Large intestine (tissue), 3 donors: ENCODE results near the gene SNX20. TPM values are rescaled to one million over a fixed set of nuclear protein-coding genes. Genes with fewer than 3 reads are reported as not detected.

Experiments used
- DNase-seq, 2 donors: peaks; one replicate each; pipeline versions ENCODE4 v3.0.0 to v3.0.0-alpha.2; 2013
- H3K27ac ChIP-seq: one replicate; pipeline ENCODE4 v1.5.1; 2013; ENCODE audit warnings: low read length
- H3K27me3 ChIP-seq: 2 replicates; pipeline ENCODE4 v1.6.1; 2013; ENCODE audit warnings: low read length; ENCODE audit not compliant: control insufficient read depth, insufficient read depth
- H3K36me3 ChIP-seq: 2 replicates; pipeline ENCODE4 v1.6.1; 2013; ENCODE audit warnings: low read length; ENCODE audit not compliant: control insufficient read depth, insufficient read depth
- H3K4me1 ChIP-seq: one replicate; pipeline ENCODE4 v1.6.1; 2013; ENCODE audit warnings: low read length; ENCODE audit not compliant: control insufficient read depth, insufficient read depth
- H3K4me3 ChIP-seq: one replicate; pipeline ENCODE4 v1.5.1; 2013; ENCODE audit warnings: low read length
- H3K9me3 ChIP-seq: one replicate; pipeline ENCODE4 v1.6.1; 2013; ENCODE audit warnings: mild to moderate bottlenecking, low read depth, low read length, moderate library complexity; ENCODE audit not compliant: control insufficient read depth
- whole genome bisulfite sequencing: methylation state at CpG from one replicate; pipeline ENCODE4 v1.1.5; 2013; ENCODE audit warnings: low lambda C conversion rate; ENCODE audit not compliant: insufficient coverage; 5-methylcytosine and 5-hydroxymethylcytosine counted together
- polyA plus RNA-seq: library from polyadenylated mRNA; unstranded; fragments of 120-200 nt; gene quantifications from one replicate; pipeline ENCODE4 v1.2.1, GENCODE V29; 2013

SNX20 gene
- polyA plus RNA-seq, 1 donor = 2.1 TPM

DNA sequence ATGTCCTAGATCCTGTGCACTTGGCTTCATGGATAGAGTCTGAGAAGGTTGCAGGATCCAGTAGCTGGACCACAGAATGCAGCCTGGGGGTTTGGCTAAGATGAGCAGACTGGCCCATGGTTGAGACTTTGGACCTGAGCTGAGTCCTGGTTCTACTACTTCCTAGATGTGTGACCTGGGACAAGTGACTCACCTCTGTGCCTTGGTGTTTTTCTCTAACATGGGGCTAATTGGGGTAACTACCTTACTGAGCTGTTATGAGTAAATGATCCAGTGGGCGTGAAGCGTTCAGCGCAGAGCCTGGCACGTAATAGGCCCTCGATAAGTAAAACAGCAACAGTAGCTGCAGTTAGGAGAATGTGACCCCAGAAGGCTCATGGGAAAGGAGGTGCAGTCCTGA is 38.8 kb downstream of the SNX20 start:
- no peak overlapping the region for H3K27ac ChIP-seq
- WGBS = no CpG with 5 or more reads among the region's 5 CpGs
- DNase-seq = no peak

DNA sequence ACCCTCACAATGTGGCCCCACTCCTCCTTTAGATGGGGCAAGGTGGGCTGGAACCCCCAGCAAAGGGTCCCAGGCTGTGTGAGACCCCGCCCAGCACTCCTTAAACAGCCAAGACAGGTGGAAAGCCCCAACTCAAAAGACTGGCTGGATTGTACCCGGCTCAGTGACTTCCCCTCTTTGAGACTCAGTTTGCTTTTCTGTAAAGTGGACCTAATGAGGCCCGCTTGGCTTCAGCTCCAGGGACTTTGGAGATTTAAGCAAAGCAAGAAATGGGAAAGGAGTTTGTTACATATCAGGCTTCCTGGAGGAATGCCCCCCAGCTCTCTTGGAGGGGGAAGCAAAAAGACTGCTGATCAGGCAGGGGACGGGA is 39.3 kb downstream of the SNX20 start:
- no peaks in the 10 kb centered on the region for H3K4me1 ChIP-seq
- no peak overlapping the region for H3K27ac ChIP-seq
- no peaks in the 10 kb centered on the region for H3K9me3 ChIP-seq
- H3K4me3 ChIP-seq = no peak overlapping the region
- H3K27me3 ChIP-seq = peaks cover 3% of the 10 kb centered on the region
- no CpG with 5 or more reads among the region's 4 CpGs for WGBS
- H3K36me3 ChIP-seq = no peaks in the 10 kb centered on the region
- no peak for DNase-seq

More for the DNA sequence above, 38.8 kb downstream of the SNX20 start:
- Histone ChIP-seq H3K4me3 (no peak overlapping the region), H3K36me3 (no peaks in the 10 kb centered on the region), H3K27me3 (peaks cover 3% of the 10 kb centered on the region), H3K9me3 (no peaks in the 10 kb centered on the region), H3K4me1 (no peaks in the 10 kb centered on the region)

DNA sequence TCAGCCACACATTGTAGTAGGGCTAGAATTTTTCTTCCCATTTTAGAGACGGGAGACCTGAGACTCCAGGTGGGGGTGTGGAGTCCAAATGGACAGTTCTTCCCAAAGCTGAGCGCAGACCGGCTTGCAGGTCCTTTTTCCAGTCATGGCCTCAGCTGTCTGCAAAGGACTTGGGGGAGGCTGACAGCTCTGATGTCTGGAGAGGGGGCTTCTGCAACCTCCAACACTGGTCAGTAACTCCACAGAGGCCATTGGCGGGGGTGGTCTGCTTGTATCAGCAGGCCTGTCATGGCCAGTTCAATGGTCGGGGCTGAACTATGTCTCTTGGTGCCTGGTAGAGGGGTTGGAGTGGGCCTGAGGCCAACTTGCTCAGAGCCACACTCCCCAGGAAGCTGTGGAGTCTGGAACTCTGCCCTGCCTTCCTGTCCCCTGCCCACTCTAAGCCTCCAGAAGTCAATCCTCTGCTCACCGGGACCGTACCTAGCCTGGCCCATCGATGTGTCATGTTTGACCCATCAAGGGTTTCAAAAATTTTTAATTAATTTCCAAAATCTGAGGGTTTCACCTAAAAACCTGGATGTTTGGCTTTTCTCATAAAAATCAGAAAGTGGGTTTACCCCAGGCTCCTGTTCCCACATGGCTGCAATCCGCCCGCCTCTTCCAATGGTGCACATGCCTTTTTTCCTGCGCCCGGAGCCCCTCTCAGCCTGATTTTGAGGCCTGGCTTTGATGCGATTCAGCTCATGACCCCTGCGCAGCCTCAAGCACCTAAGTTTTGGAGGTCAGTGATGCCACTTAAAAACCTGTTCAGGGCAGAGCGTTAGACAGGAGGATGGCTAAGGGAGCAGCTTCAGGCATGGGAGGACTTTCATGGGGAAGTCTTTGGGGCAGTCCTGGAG is 39.9 kb downstream of the SNX20 start:
- no peak overlapping the region for H3K4me3 ChIP-seq
- H3K27me3 ChIP-seq = no peaks in the 10 kb centered on the region
- no peaks in the 10 kb centered on the region for H3K4me1 ChIP-seq
- H3K9me3 ChIP-seq = no peaks in the 10 kb centered on the region
- 100% methylated on average over 2 of the region's 15 CpGs for WGBS
- no peak for DNase-seq
- H3K27ac ChIP-seq = no peak overlapping the region
- H3K36me3 ChIP-seq = no peaks in the 10 kb centered on the region

DNA sequence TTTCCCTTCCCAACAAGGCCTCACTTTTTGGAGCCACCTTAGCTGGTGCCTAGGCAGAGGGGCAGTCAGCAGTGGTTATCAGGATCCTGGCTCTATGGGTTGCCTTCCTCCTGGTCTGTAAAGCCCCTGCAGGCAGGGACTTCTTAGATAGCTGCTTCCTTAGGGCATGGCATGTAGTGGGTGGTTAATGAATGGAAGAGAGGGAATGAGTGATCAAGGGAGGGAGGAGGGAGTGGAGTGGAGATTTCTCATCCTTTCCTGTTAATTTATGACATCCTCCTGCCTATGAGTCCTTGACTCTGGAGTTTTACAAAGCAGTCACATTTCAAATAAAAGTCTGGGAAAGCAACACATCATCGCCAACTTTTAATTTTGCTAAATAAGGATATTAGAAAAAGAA is 40.7 kb downstream of the SNX20 start:
- Histone ChIP-seq H3K4me1 (no peaks in the 10 kb centered on the region), H3K27me3 (no peaks in the 10 kb centered on the region), H3K27ac (no peak overlapping the region), H3K36me3 (no peaks in the 10 kb centered on the region), H3K4me3 (no peak overlapping the region), H3K9me3 (no peaks in the 10 kb centered on the region)
- whole genome bisulfite sequencing = 100% methylated on average over 1 of the region's 1 CpG
- DNase-seq = no peak

DNA sequence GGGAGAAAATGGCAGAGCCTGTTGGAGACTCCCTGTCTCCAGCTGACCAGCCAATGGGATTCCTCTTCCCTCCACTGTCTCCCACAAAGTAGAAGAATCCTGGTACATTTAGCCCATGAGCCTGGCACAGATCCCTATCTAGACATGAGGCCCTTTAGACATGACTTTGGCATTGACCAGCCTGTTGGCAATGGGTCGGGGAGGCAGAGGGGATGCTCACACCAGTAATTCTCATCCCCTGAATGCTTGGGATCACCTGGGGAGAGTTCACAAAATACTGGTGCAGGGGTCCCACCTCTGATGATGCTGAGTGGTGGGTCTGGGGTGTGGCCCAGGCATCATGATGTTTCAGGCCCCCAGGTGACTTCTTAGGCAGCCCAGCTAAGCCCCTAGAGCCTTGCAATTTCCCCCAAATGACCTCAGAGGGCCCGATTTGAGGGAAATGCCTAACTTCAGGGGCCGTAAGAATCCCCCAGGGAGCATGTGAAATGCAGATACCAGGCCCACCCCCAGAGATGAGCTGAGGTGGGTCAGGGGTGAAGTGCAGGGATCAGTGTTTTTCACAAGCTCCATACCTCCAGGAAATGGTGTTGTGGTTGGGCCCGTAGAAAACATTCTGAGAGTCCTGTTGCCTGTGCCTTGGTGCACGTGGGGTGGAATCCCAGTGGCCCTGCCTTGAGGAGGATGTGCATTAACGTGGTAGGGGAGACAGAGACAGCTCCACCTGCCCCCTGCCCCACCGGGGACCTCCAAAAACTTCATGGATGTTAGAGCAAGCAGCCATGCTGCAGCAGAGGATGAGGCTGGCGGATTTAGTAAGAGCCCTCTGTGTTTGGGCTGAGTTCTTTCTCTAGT is 42.1 kb downstream of the SNX20 start:
- WGBS = no CpG with 5 or more reads among the region's 8 CpGs
- no peak for DNase-seq
- H3K4me1 ChIP-seq = no peaks in the 10 kb centered on the region
- no peak overlapping the region for H3K4me3 ChIP-seq
- no peaks in the 10 kb centered on the region for H3K9me3 ChIP-seq
- no peaks in the 10 kb centered on the region for H3K36me3 ChIP-seq
- H3K27ac ChIP-seq = no peak overlapping the region
- H3K27me3 ChIP-seq = no peaks in the 10 kb centered on the region

DNA sequence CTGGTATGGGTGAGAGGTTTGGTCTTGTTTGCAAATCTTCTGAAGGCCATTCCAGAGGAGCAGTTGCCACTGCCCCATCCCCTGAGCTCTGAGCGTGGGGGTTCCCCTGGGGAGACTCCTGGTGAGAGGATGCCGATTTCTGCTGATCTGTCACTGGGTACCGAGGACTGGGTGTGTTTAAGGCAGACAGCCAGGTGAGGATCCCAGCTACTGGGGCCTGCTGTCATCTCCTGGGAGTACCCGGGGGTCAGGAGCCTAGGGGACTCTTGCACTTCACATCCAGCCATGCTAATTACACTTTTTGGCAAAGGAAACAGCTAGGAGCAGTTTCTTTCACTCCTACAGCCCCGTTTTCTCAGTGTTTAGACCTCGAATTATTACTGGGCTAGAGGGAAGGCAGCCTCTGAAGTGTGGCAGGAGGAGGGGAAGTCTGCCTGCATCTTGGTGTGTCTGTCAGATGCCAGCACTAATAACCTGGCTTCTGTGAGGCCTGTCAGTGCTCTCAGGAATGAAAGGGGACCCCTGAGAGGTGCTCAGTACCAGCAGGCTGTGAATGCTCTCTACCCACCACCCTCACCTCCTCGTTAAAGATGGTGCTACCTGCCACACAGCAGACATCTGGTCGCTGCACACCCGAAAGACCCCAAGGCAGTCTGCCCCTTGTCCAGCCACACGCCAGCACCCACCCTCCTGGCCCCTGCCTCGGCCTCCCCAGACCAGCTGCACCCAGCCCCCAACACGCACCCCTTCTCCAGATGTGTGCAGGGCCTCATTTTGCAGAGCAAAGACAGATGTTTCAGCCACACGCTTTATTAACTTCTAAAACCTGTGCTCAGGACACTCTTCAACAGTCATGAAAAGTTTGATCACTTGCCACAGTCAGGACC is 43.2 kb downstream of the SNX20 start:
- no CpG with 5 or more reads among the region's 13 CpGs for WGBS
- no peaks in the 10 kb centered on the region for H3K27me3 ChIP-seq
- DNase-seq = no peak
- H3K36me3 ChIP-seq = peaks cover 3% of the 10 kb centered on the region
- H3K27ac ChIP-seq = no peak overlapping the region
- no peaks in the 10 kb centered on the region for H3K9me3 ChIP-seq
- no peak overlapping the region for H3K4me3 ChIP-seq
- H3K4me1 ChIP-seq = no peaks in the 10 kb centered on the region

DNA sequence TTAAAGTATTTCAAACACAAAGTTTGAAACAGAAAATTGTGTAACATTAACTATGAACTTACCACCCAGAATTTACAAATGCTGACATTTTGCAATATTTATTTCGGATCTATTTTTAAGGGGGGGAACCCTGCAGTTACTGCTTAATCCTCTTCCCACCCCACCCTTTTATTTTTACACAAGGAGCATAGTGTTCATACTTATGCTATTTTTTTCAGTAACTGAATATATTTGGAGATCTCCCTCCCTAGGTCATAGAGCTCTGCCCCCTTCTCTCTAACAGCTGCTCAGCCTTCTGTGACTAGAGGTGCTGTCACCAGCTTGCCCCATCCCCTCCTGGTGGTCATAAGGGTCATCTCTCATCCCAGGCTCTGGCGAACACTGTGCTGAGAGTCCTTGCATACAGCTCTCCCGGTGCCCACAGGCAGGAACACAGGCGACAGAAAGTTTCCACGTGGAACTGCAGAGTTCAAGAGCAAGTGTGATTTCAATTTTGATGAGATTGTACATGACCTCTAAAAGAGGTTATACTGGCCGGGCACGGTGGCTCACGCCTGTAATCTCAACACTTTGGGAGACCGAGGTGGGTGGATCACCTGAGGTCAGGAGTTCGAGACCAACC is 44.2 kb downstream of the SNX20 start:
- Histone ChIP-seq H3K36me3 (peaks cover 6% of the 10 kb centered on the region), H3K27ac (no peak overlapping the region), H3K4me1 (no peaks in the 10 kb centered on the region), H3K9me3 (no peaks in the 10 kb centered on the region), H3K4me3 (no peak overlapping the region), H3K27me3 (no peaks in the 10 kb centered on the region)
- WGBS = no CpG with 5 or more reads among the region's 10 CpGs
- DNase-seq = no peak

DNA sequence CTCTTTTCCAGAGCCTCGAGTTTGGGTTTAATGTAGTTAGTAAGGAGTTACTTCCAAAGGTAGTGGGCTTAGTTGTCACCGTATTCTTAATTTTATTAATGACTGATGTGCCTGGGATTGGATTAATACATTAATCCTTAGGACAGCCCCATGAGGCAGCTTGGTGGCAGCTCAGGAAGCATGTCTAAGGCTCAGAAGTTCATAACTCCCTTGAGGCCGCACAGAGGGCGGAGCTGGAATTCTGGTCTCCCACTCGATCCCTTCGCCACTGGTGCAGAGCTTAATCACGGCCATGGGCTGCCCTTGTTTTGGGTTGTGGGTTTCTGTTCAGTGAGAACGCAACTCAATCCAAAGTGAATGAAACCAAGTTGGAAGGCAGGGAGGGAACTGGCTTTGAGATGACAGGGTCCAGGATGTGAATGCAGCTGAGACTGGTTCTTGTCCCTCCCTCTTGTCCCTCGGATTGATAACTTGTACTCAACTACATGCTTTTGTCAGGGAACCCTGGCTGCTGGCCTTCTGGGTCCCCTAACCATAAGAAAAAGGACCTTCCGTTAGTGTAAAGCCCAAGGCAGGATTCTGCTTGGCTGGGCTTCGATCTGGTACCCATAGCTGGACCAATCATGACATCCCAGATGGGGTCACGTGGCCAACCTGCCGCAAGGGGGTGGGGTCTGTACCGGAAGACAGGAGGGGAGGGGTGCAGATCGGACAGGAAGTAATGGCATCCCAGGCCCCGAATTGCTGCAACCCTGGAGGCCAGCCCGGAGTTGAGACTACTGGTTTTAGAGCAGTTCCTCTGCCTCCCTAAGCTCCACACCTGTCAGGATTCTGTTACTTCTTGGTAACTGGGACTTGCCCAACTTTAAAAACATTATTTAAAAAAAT is 45.4 kb downstream of the SNX20 start:
- H3K27me3 ChIP-seq = no peaks in the 10 kb centered on the region
- no peak overlapping the region for H3K4me3 ChIP-seq
- H3K4me1 ChIP-seq = no peaks in the 10 kb centered on the region
- no peak overlapping the region for H3K27ac ChIP-seq
- WGBS = 67% methylated on average over 1 of the region's 17 CpGs
- DNase-seq = no peak
- H3K36me3 ChIP-seq = peaks cover 8% of the 10 kb centered on the region
- no peaks in the 10 kb centered on the region for H3K9me3 ChIP-seq

DNA sequence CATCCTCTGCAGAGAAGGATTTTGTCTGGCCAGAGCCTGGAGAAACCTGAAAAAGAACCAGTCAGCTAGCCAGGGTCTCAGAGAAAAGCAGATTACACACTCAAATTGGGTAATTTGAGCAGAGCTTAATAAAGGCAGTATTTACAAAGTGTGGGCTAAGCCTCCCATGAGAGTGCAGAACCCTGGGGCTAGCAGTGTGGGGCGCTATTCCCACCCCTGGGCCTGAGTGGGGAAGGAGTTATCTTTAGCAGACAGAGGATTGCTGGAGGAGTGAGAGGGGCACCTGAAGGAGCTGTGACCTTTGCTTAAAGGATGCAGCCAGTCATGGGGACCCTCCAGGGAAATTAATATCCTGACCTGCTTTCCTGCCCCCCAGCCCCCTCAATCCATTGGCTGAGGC is 46.2 kb downstream of the SNX20 start:
- no peaks in the 10 kb centered on the region for H3K4me1 ChIP-seq
- H3K27ac ChIP-seq = no peak overlapping the region
- no peaks in the 10 kb centered on the region for H3K27me3 ChIP-seq
- no peaks in the 10 kb centered on the region for H3K9me3 ChIP-seq
- no CpG with 5 or more reads among the region's 1 CpG for WGBS
- no peak overlapping the region for H3K4me3 ChIP-seq
- DNase-seq = no peak
- H3K36me3 ChIP-seq = peaks cover 9% of the 10 kb centered on the region
